GM12878 (cell line): Measurements from ENCODE around the gene BICDL2. TPM values are rescaled to one million over a fixed set of nuclear protein-coding genes. Genes with fewer than 3 reads are reported as not detected.

Source experiments
- ATAC-seq: fragments of 200-7000 bp; cut with Tn5 transposase; 3 replicates; pipeline ENCODE4 v1.9.1; 2020; ENCODE audit warnings: mild to moderate bottlenecking, moderate library complexity
- BruUV-seq: library from RNA; stranded (reverse); fragments of 400-500 nt; replicated peaks from 2 replicates; lab custom pipeline; 2021; lab: Mats Ljungman, UMichigan
- CTCF ChIA-PET: fragments of 300-600 bp; sonication (Branson Sonifier 250); formaldehyde crosslinking; extraction: SDS; loops from one replicate; lab custom pipeline; 2021; ENCODE audit warnings: inconsistent platforms; lab: Yijun Ruan, JAX
- POLR2A ChIA-PET: fragments of 350-600 bp; formaldehyde crosslinking; extraction: SDS; loops from one replicate; lab custom pipeline; 2021; ENCODE audit warnings: inconsistent platforms; lab: Charles Lee
- RAD21 ChIA-PET: fragments of 300-600 bp; sonication (Branson Sonifier 250); formaldehyde crosslinking; loops from one replicate; lab custom pipeline; 2023; ENCODE audit warnings: antibody characterized with exemption; ENCODE audit not compliant: unreplicated experiment; lab: Charles Lee
- SMC1A ChIA-PET: fragments of 300-600 bp; sonication (Branson Sonifier 250); formaldehyde crosslinking; loops from one replicate; lab custom pipeline; 2023; ENCODE audit not compliant: unreplicated experiment, uncharacterized antibody; lab: Charles Lee
- DNase-seq: peaks from one replicate; pipeline ENCODE4 v3.0.0-alpha.2; 2011; ENCODE audit warnings: low read depth, low spot score
- FAIRE-seq: peaks from 3 replicates; lab custom pipeline; 2011; peaks lifted over from hg19 to GRCh38; lab: Jason Lieb, UNC
- H2AFZ ChIP-seq: 2 replicates; pipeline ENCODE4 v1.6.0; 2011; ENCODE audit warnings: low read depth, low read length, control low read depth; ENCODE audit not compliant: control insufficient read depth
- H3K27ac ChIP-seq: 2 replicates; pipeline ENCODE4 v1.5.1; 2011; ENCODE audit warnings: control low read depth; ENCODE audit not compliant: control insufficient read depth, insufficient read depth
- H3K27me3 ChIP-seq, 2 experiments: replicated peaks in 1 of 2; 2 replicates each; pipeline versions ENCODE4 v1.6.0 to v1.6.1; 2011; ENCODE audit warnings: low read length in 1 of 2; ENCODE audit not compliant: control insufficient read depth in 2 of 2, insufficient read depth in 2 of 2
- H3K36me3 ChIP-seq, 2 experiments: 2 replicates each; pipeline ENCODE4 v1.5.1; 2011; ENCODE audit warnings: low read length in 1 of 2; ENCODE audit not compliant: control insufficient read depth in 2 of 2, insufficient read depth in 2 of 2
- H3K4me1 ChIP-seq: 2 replicates; pipeline ENCODE4 v1.6.1; 2011; ENCODE audit warnings: mild to moderate bottlenecking, low read length, moderate library complexity, mixed read lengths; ENCODE audit not compliant: control insufficient read depth, insufficient read depth
- H3K4me2 ChIP-seq: 2 replicates; pipeline ENCODE4 v1.6.0; 2011; ENCODE audit warnings: control low read depth; ENCODE audit not compliant: control insufficient read depth, insufficient read depth
- H3K4me3 ChIP-seq: fragments of 200-600 bp; sonication (generic); 2 replicates; pipeline ENCODE4 v1.5.1; 2016
- H3K79me2 ChIP-seq: 2 replicates; pipeline ENCODE4 v1.6.0; 2011; ENCODE audit warnings: low read length; ENCODE audit not compliant: control insufficient read depth, insufficient read depth
- H3K9ac ChIP-seq: 2 replicates; pipeline ENCODE4 v1.8.0; 2011; ENCODE audit warnings: low read length, control low read depth, mixed read lengths; ENCODE audit not compliant: control insufficient read depth, insufficient read depth
- H3K9me3 ChIP-seq: replicated peaks from 3 replicates; pipeline ENCODE4 v1.5.1; 2011; ENCODE audit warnings: mild to moderate bottlenecking, low read length; ENCODE audit not compliant: control insufficient read depth, insufficient read depth
- H4K20me1 ChIP-seq: 2 replicates; pipeline ENCODE4 v1.6.0; 2011; ENCODE audit not compliant: control insufficient read depth, insufficient read depth
- FOXK2 ChIP-seq: fragments of 450-650 bp; IDR thresholded peaks from 2 replicates; pipeline ENCODE4 v1.6.1; 2017; ENCODE audit warnings: mild to moderate bottlenecking, moderate library complexity
- NFYA ChIP-seq: IDR thresholded peaks from 2 replicates; pipeline ENCODE4 v1.6.1; 2011; ENCODE audit warnings: low read depth, mild to moderate bottlenecking, low read length, improper control_type of control experiment, borderline replicate concordance
- NR2C2 ChIP-seq: IDR thresholded peaks from 2 replicates; pipeline ENCODE4 v1.6.1; 2011; ENCODE audit warnings: borderline replicate concordance, low read depth; ENCODE audit not compliant: control insufficient read depth, insufficient read length
- WGBS: methylation state at CpG from one replicate; pipeline ENCODE4 v1.1.6; 2016; ENCODE audit warnings: low lambda C conversion rate; ENCODE audit not compliant: insufficient replicate concordance, insufficient coverage; ENCODE audit errors: missing lambda C conversion rate; 5-methylcytosine and 5-hydroxymethylcytosine counted together
- in situ Hi-C: fragments of 300-500 bp; cut with MboI; formaldehyde crosslinking; loops from 9 replicates; pipeline ENCODE4 v1.14.3; 2018; ENCODE audit warnings: mixed read lengths
- intact Hi-C: fragments of 100-400 bp; cut with micrococcal nuclease; formaldehyde crosslinking; loops from one replicate; pipeline ENCODE4 v1.14.2; 2022; ENCODE audit not compliant: unreplicated experiment
- polyA plus RNA-seq, 11 experiments: library from polyadenylated mRNA; depleted of rRNA in 4 of 11; unstranded in 6 of 11; stranded (reverse) in 5 of 11; fragments of >200 nt; fragmentation: Nextera tagmentation in 4 of 11; fragmentation: Illumina TruSeq in 1 of 11; extraction: Ambion mirVana in 4 of 11; extraction: Trizol in 1 of 11; gene quantifications; 1 replicate in 1 of 11; 2 replicates in 10 of 11; pipeline versions ENCODE4 v1.2.1 to v1.2.3, GENCODE V29; 2011 to 2016; ENCODE audit warnings: inconsistent platforms in 2 of 11, missing spikeins in 2 of 11, low read depth in 1 of 11
- total RNA-seq, 4 experiments: library from RNA; depleted of rRNA in 3 of 4; stranded (reverse); fragments of >200 nt in 3 of 4; fragmentation: Illumina TruSeq in 1 of 4; extraction: Trizol in 1 of 4; gene quantifications; 2 replicates each; pipeline versions ENCODE4 v1.2.1 to v1.2.3, GENCODE V29; 2013 to 2021
- TF ChIP-seq, protein P1 (sequence below): fragments of 450-650 bp; IDR thresholded peaks from 2 replicates; pipeline ENCODE4 v1.6.1; 2018; ENCODE audit warnings: borderline replicate concordance, mild to moderate bottlenecking; ENCODE audit not compliant: partially characterized antibody
- TF ChIP-seq, protein P2 (sequence below): IDR thresholded peaks from 2 replicates; pipeline ENCODE4 v1.6.1; 2011; ENCODE audit warnings: mild to moderate bottlenecking, low read depth, low read length, moderate library complexity; ENCODE audit not compliant: insufficient replicate concordance

The BICDL2 gene
- total and polyA plus RNA-seq, 10 of the 15 experiments (the other 5 are each of a cell fraction or from before 2014, with no cell fraction given) = not detected

DNA sequence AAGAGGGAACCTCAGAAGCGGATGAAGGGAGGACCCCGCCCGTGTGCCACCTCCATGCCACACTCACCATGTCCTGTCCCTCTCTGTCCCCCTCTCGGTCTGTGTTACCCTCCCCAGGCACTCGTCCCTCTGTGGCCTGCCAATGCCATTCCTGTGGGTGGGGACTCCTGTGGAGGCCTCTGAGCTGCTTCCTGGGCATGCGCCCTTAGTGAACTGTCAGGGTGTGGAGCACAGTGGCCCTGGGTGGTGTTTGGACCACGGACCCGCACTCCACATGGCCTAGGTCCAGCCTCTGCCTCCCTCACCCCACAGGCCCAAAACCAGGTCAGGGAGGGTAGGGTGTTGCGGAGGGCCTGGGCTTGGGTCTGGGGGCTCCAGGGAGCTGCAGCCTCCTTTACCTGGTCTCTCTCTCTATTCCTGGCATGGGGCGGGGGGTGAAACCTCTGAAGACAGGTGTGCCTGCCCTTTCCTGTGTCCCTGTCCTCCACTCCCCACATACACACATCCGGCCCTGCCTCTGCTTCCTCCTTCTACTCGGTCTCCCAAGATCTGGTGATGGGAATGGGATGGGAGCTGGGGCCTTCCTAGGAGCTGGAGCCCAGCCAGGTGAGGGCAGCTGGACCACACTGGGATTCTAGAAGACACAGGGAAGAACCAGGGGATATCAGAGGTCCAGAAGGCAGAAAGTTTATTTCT is 45.0 kb downstream of the BICDL2 start (continued):
- TF ChIP-seq, protein P1, sequence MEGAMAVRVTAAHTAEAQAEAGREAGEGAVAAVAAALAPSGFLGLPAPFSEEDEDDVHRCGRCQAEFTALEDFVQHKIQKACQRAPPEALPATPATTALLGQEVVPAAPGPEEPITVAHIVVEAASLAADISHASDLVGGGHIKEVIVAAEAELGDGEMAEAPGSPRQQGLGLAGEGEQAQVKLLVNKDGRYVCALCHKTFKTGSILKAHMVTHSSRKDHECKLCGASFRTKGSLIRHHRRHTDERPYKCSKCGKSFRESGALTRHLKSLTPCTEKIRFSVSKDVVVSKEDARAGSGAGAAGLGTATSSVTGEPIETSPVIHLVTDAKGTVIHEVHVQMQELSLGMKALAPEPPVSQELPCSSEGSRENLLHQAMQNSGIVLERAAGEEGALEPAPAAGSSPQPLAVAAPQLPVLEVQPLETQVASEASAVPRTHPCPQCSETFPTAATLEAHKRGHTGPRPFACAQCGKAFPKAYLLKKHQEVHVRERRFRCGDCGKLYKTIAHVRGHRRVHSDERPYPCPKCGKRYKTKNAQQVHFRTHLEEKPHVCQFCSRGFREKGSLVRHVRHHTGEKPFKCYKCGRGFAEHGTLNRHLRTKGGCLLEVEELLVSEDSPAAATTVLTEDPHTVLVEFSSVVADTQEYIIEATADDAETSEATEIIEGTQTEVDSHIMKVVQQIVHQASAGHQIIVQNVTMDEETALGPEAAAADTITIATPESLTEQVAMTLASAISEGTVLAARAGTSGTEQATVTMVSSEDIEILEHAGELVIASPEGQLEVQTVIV = no peak
- TF ChIP-seq, protein P2, sequence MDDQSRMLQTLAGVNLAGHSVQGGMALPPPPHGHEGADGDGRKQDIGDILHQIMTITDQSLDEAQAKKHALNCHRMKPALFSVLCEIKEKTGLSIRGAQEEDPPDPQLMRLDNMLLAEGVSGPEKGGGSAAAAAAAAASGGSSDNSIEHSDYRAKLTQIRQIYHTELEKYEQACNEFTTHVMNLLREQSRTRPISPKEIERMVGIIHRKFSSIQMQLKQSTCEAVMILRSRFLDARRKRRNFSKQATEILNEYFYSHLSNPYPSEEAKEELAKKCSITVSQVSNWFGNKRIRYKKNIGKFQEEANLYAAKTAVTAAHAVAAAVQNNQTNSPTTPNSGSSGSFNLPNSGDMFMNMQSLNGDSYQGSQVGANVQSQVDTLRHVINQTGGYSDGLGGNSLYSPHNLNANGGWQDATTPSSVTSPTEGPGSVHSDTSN = no peak
- TF ChIP-seq FOXK2 (no peak), NR2C2 (no peak)

DNA sequence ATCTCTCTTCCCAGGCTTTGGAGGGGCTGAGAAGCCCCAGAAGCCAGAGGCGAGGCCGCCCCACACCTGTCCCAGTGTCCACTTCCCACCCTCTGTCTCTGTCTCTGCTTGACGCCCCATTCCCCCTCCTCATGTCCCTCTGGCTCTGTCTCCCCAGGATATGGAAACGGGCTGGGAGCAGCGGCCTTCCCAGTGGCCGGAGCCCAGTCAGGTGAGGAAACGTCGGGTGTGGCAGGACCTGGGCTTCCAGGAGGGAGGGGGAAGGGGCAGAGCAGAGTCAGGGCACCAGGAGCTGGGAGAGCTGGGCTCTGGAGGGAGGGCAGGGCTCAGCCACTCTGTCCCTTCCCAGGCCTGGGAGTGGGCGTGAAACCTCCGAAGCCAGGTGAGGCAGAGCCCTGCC is 45.9 kb downstream of the BICDL2 start:
- DNase-seq = no peak
- H3K27ac ChIP-seq = no peak overlapping the region
- ChIA-PET POLR2A (no interaction called here), RAD21 (no interaction called here), SMC1A (interaction anchor here (0.7 kb wide), 1 partner anchor 13 kb away, joined by 3 read pairs; no protein-coding TSS in a partner anchor), CTCF (no interaction called here)
- ATAC-seq = no peak
- no peaks in the 10 kb centered on the region for H3K79me2 ChIP-seq
- intact Hi-C loops = no loop called here
- H3K9ac ChIP-seq = no peak overlapping the region
- no peak overlapping the region for H3K4me2 ChIP-seq
- no TSS peak for BruUV-seq
- H3K4me1 ChIP-seq = no peaks in the 10 kb centered on the region
- H2AFZ ChIP-seq = no peak overlapping the region
- in situ Hi-C loops = no loop called here
- H3K36me3 ChIP-seq = no peaks in the 10 kb centered on the region
- no peaks in the 10 kb centered on the region for H4K20me1 ChIP-seq
- 9% methylated on average over 10 of the region's 10 CpGs for WGBS
- TF ChIP-seq NFYA = no peak
- no peak for FAIRE-seq
- peaks cover 2 to 4% of the 10 kb centered on the region in 2 experiments; a peak in 2 of 4 replicates for H3K27me3 ChIP-seq
- H3K9me3 ChIP-seq = no peaks in the 10 kb centered on the region
- H3K4me3 ChIP-seq = no peak overlapping the region
